T-helper 2 cell treated with Interferon-gamma antibody and Interleukin-4, amounts not matched to agents 5 μg/mL and 100 μg/mL, for 36 hours (primary cell): ENCODE results near the gene PAPSS1.

Source experiments
- DNase-seq: peaks from one replicate; pipeline ENCODE4 v3.0.0; 2021; ENCODE audit warnings: low spot score
- H3K27ac Mint-ChIP-seq: one replicate; pipeline ENCODE4 v1.8.0; 2021; ENCODE audit warnings: mild to moderate bottlenecking, mixed read lengths
- H3K27me3 Mint-ChIP-seq: one replicate; pipeline ENCODE4 v1.8.0; 2021; ENCODE audit warnings: low read depth, mixed read lengths
- H3K36me3 Mint-ChIP-seq: one replicate; pipeline ENCODE4 v1.8.0; 2021; ENCODE audit warnings: low read depth, mixed read lengths
- H3K4me1 Mint-ChIP-seq: one replicate; pipeline ENCODE4 v1.8.0; 2021; ENCODE audit warnings: low read depth, mixed read lengths
- H3K4me3 Mint-ChIP-seq: one replicate; pipeline ENCODE4 v1.8.0; 2022; ENCODE audit warnings: mild to moderate bottlenecking, moderate library complexity, mixed read lengths
- H3K9me3 Mint-ChIP-seq: one replicate; pipeline ENCODE4 v1.8.0; 2021; ENCODE audit warnings: mixed read lengths

PAPSS1 gene

GRCh38 chr4:107719922-107720722 lies at the start of gene PAPSS1:
Gene PAPSS1 (minus strand): TSS chr4:107720234. CDS start chr4:107720179, 55 bp downstream.
- Mint-ChIP-seq H3K9me3 (no peaks in the 10 kb centered on the region), H3K36me3 (peaks cover 2% of the 10 kb centered on the region), H3K27me3 (no peaks in the 10 kb centered on the region), H3K4me1 (peaks cover 28% of the 10 kb centered on the region), H3K27ac (peak within 1 kb of the TSS; percentile 87), H3K4me3 (peak within 1 kb of the TSS; percentile 94)
- DNase-seq: peak; percentile 93

- Mint-ChIP-seq H3K36me3 (no peaks in the 10 kb centered on the region), H3K27ac (no peak overlapping the region), H3K4me3 (no peak overlapping the region), H3K9me3 (no peaks in the 10 kb centered on the region), H3K4me1 (no peaks in the 10 kb centered on the region), H3K27me3 (peaks cover 3% of the 10 kb centered on the region)
- no peak for DNase-seq
Measured at GRCh38 chr4:107760281-107760947, 40.4 kb upstream of the PAPSS1 start.

- H3K9me3 Mint-ChIP-seq: no peaks in the 10 kb centered on the region
- DNase-seq: no peak
- H3K27ac Mint-ChIP-seq: no peak overlapping the region
Measured at GRCh38 chr4:107757864-107758476, 37.9 kb upstream of the PAPSS1 start.

DNA sequence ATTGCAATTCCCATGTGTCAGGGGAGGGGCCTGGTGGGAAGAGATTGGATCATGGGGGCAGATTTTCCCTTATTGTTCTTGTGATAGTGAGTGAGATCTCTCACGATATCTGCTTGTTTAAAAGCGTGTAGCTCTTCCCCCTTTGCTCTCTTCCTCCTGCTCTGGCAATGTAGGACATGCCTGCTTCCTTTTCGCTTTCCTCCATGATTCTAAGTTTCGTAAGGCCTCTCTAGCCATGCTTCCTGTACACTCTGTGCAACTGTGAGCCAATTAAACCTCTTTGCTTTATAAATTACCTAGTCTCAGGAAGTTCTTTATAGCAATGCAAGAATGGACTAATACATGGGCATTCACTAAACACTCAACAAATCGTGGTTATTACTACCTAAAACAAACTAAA lies 37.2 kb upstream of the PAPSS1 start:
- Mint-ChIP-seq H3K27me3 (peaks cover under 1% of the 10 kb centered on the region), H3K36me3 (no peaks in the 10 kb centered on the region), H3K27ac (no peak overlapping the region), H3K9me3 (no peaks in the 10 kb centered on the region), H3K4me1 (no peaks in the 10 kb centered on the region), H3K4me3 (no peak overlapping the region)
- no peak for DNase-seq

More at GRCh38 chr4:107757864-107758476, 37.9 kb upstream of the PAPSS1 start:
- Mint-ChIP-seq H3K4me1 (no peaks in the 10 kb centered on the region), H3K27me3 (peaks cover 3% of the 10 kb centered on the region), H3K4me3 (no peak overlapping the region), H3K36me3 (no peaks in the 10 kb centered on the region)

- H3K27me3 Mint-ChIP-seq: peaks cover 8% of the 10 kb centered on the region
- H3K4me1 Mint-ChIP-seq: no peaks in the 10 kb centered on the region
- H3K27ac Mint-ChIP-seq: no peak overlapping the region
- H3K9me3 Mint-ChIP-seq: no peaks in the 10 kb centered on the region
- no peak overlapping the region for H3K4me3 Mint-ChIP-seq
- no peak for DNase-seq
- no peaks in the 10 kb centered on the region for H3K36me3 Mint-ChIP-seq
Measured at GRCh38 chr4:107755841-107756356, 35.9 kb upstream of the PAPSS1 start.

- H3K4me1 Mint-ChIP-seq: no peaks in the 10 kb centered on the region
- H3K9me3 Mint-ChIP-seq: no peaks in the 10 kb centered on the region
- peaks cover 34% of the 10 kb centered on the region for H3K27me3 Mint-ChIP-seq
- H3K36me3 Mint-ChIP-seq: no peaks in the 10 kb centered on the region
- no peak overlapping the region for H3K27ac Mint-ChIP-seq
- H3K4me3 Mint-ChIP-seq: no peak overlapping the region
- DNase-seq: no peak
Measured at GRCh38 chr4:107751670-107752069, 31.6 kb upstream of the PAPSS1 start.

DNA sequence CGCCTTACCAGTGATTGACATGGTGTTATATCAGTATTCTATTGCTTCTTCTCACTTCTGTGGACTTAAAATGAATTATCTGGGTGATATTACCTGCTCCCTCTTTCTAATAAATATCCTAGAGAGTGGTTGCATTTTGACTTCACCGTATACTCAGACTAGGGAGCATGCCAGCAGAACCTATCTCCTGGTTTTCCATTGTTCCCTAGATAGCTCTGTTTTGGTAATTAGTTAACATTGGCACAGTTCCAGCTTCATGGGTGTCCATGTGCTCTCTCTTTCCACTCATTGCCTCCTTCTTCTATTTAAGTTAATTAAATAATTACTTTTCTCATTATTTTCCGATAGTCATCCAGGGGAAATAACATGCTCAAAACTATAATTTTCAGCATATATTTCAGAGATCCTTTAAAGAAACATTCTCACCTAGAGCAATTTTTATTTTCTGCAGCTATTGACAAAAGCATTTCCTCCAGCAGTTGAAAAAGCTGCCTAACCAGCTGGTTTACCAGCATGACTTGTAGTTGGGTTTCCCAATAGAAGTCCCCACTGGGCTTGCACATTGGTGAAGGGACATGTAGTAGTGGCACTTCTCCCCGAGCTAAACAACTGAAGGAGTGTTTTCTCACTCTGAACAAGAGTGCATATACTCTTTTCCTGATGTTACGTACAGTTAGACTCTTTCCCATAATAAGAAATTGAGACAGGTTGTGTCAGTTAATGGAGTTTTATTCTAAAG lies 27.9 kb upstream of the PAPSS1 start:
- Mint-ChIP-seq H3K27ac (no peak overlapping the region), H3K4me3 (no peak overlapping the region), H3K4me1 (no peaks in the 10 kb centered on the region), H3K9me3 (peaks cover 4% of the 10 kb centered on the region), H3K36me3 (no peaks in the 10 kb centered on the region), H3K27me3 (peaks cover 34% of the 10 kb centered on the region)
- DNase-seq: no peak

DNA sequence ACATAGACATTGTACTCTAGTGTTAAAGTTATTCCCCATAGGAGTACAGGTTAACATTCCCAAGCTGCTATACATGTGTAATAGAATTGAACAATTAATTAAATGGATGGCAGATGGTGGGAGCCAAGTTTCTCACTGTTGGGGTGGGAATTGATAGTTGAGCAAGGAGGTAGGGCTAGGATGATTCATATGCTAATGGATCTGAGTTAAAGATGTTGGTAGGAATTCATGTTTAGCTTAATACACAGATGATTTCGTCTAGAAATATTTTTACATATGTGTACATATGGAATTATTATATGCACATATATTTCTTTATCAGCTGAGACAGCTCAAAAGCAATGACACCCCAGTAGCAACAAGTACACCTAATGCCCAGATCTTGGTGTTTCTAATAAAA lies 26.1 kb upstream of the PAPSS1 start:
- H3K4me1 Mint-ChIP-seq: no peaks in the 10 kb centered on the region

DNA sequence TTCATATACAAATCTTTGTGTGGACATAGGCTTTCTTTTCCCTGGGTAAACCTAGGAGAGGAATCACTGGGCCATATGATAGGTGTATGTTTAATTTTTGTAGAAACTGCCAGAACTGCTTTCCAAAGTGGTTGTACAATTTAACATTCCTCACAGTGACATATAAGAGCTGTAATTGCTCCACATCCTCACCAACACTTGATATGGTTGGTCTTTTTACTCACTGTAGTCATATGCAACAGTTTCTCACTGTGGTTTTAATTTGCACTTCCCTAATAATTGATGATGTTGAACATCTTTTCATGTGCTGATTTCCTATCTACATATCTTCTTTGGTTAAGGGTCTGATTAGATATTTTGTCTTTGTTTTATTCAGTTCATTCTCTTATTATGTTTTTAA lies 24.5 kb upstream of the PAPSS1 start:
- no peak for DNase-seq
- Mint-ChIP-seq H3K9me3 (peaks cover 4% of the 10 kb centered on the region), H3K27ac (no peak overlapping the region), H3K27me3 (peaks cover 17% of the 10 kb centered on the region), H3K36me3 (no peaks in the 10 kb centered on the region), H3K4me3 (no peak overlapping the region), H3K4me1 (no peaks in the 10 kb centered on the region)

More for the DNA sequence above, 26.1 kb upstream of the PAPSS1 start:
- Mint-ChIP-seq H3K27me3 (peaks cover 26% of the 10 kb centered on the region), H3K27ac (no peak overlapping the region), H3K9me3 (peaks cover 4% of the 10 kb centered on the region), H3K36me3 (no peaks in the 10 kb centered on the region), H3K4me3 (no peak overlapping the region)
- no peak for DNase-seq

DNA sequence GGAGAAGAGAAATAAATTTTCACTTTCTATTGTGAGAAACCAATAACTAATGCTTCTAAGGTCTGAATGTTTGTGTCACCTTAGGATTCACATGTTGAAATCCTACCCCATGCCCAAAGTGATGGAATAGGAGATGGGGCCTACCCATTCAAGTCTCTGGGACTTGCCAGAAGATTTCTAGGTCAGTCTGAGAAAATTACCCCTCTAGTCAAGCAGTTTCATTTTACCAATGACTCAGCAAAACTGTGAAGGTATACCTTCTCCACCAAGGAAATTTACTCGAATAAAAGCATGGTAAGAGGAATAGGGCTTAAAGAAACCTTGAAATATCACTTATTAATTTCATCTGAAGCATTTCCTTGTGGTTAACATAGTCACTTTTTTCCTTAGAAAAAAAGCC lies 23.5 kb upstream of the PAPSS1 start:
- Mint-ChIP-seq H3K27me3 (peaks cover 12% of the 10 kb centered on the region), H3K4me3 (no peak overlapping the region), H3K36me3 (no peaks in the 10 kb centered on the region), H3K9me3 (peaks cover 4% of the 10 kb centered on the region), H3K27ac (no peak overlapping the region), H3K4me1 (no peaks in the 10 kb centered on the region)
- no peak for DNase-seq

DNA sequence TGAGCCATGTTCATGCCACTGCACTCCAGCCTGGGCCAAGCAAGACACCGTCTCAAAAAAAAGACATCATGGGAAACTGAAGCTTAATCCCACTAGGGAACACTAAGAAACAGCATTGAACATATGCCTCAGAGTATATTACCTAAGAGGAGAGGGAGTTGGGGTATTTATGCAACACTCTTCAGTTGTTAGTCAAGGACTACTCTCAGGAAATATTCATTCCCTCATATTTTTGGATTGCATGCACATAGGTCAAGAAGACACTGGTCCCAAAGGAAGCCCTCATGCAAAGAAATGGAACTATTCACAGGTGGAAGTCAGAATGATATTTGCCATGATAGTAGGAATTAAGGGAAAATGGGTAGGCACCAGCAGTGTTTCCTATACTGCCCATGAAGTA lies 22.8 kb upstream of the PAPSS1 start:
- no peak overlapping the region for H3K27ac Mint-ChIP-seq
- peaks cover 4% of the 10 kb centered on the region for H3K9me3 Mint-ChIP-seq
- DNase-seq: no peak
- H3K4me3 Mint-ChIP-seq: no peak overlapping the region
- H3K4me1 Mint-ChIP-seq: no peaks in the 10 kb centered on the region
- H3K27me3 Mint-ChIP-seq: peaks cover 10% of the 10 kb centered on the region
- no peaks in the 10 kb centered on the region for H3K36me3 Mint-ChIP-seq

DNA sequence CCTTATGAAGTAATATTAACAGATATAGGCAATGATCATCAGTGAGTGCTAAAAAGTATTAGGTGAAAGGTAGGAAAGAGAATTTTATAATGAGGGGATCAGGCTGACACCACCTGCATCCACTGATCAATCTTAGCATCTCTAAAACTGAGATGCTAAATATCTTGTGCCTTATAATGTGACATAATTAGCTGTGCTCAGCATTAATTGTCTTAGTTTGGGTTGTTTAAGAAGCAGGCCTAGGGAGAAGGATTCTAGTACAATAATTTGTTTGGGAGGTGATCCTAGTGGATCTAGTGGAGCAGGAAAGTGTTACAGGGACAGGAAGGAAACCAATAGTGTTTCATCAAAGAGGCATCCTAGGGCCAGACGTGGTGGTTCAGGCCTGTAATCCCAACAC lies 22.2 kb upstream of the PAPSS1 start:
- peaks cover 4% of the 10 kb centered on the region for H3K27me3 Mint-ChIP-seq
- H3K4me3 Mint-ChIP-seq: no peak overlapping the region
- no peaks in the 10 kb centered on the region for H3K4me1 Mint-ChIP-seq
- no peaks in the 10 kb centered on the region for H3K36me3 Mint-ChIP-seq
- peaks cover 4% of the 10 kb centered on the region for H3K9me3 Mint-ChIP-seq
- DNase-seq: no peak
- no peak overlapping the region for H3K27ac Mint-ChIP-seq

DNA sequence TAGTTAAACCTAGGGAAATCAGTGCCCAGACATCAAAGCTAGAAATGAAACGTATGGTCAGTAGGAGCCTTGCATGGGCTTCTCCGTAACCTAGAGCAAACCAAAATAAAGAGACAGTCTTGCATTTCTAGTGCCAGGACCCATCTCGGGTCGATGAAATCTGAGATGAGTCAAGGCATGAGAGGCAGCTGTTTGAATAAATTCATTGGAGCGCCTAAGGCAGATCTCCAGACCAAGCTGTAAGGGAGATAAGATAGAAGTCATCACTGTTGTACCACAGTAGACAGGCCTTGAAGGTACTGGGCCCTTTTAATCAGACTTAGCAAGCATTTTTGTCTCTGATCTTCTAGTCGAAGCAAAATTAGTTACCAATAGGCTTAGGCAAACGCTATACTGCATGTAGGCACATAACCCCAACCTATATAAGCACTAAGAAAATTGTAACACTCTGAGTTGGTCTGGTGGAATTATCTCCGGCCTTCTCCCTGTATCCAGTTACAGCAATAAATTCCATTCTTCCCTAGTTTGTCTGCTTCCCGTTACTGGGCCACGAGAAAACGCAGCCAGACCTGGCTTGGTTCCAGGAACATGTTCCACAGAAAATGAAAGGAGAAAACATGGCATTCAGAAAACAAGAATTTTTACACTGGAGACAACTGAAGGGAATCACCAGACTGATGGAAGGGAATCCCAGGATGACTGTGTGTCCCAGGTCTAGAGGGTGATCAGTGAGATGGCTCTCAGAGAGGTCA lies 21.1 kb upstream of the PAPSS1 start:
- H3K4me1 Mint-ChIP-seq: no peaks in the 10 kb centered on the region
- H3K27ac Mint-ChIP-seq: no peak overlapping the region
- H3K36me3 Mint-ChIP-seq: no peaks in the 10 kb centered on the region
- peaks cover 4% of the 10 kb centered on the region for H3K9me3 Mint-ChIP-seq
- no peak overlapping the region for H3K4me3 Mint-ChIP-seq
- H3K27me3 Mint-ChIP-seq: no peaks in the 10 kb centered on the region
- DNase-seq: no peak
